Activated CD4-positive, alpha-beta T cell treated with anti-CD3 and anti-CD28 coated beads, Interleukin-2, Interleukin-6, amounts not matched to agents 100 ng/mL and 50 ng/mL, durations not matched to agents 16 hours and 8 hours (primary cell): ENCODE data around the gene RPRD1B.
"Not testable (repeated sequence)": the region's sequence is repeated elsewhere in the genome, so short reads cannot be mapped to it uniquely, and the experiment has no call there.

ENCODE experiments used
- DNase-seq: peaks from one replicate; pipeline ENCODE4 v3.0.0-alpha.2; 2020

RPRD1B gene

GRCh38 chr20:38076548-38076947 is 43.0 kb downstream of the RPRD1B start:
- no peak for DNase-seq

- no peak for DNase-seq
These were observed 44.5 kb downstream of the RPRD1B start for GRCh38 chr20:38078084-38078483.

- no peak for DNase-seq
These were observed 45.8 kb downstream of the RPRD1B start for GRCh38 chr20:38079353-38079752.

- no peak for DNase-seq
These were observed 48.0 kb downstream of the RPRD1B start for GRCh38 chr20:38081575-38081974.

GRCh38 chr20:38082894-38083293 is 49.3 kb downstream of the RPRD1B start:
- DNase-seq = no peak

- DNase-seq = no peak
These were observed 49.9 kb downstream of the RPRD1B start for GRCh38 chr20:38083338-38084048.

DNA sequence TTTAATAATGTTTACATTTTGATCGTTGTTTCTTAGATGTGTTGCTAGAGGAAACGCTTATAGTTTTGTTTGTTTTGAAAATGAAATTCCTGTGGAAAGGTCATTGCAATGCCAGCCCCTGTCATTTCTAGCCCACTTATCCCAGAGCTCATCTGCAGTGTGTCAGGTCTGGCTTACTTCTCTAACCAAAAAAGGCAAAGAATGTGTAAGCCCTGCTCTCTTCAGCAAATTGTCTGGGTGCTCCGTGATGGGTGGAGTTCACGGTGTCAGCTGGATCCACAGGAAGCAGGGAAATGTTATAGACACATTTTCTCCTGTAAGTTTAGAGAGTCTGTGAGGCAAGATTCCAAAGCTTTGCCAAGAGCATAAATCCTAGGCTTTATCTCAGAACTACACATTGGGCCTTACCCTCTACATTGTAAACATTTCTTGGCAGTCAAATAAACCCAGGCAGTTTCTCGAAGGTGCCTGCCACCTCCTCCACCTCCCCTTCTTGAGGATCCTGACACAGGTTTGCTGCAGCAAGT is 50.9 kb downstream of the RPRD1B start:
- no peak for DNase-seq

- DNase-seq = no peak
These were observed 51.5 kb downstream of the RPRD1B start for GRCh38 chr20:38085026-38085425.

- DNase-seq = no peak
These were observed 56.0 kb downstream of the RPRD1B start for GRCh38 chr20:38089500-38089899.

DNA sequence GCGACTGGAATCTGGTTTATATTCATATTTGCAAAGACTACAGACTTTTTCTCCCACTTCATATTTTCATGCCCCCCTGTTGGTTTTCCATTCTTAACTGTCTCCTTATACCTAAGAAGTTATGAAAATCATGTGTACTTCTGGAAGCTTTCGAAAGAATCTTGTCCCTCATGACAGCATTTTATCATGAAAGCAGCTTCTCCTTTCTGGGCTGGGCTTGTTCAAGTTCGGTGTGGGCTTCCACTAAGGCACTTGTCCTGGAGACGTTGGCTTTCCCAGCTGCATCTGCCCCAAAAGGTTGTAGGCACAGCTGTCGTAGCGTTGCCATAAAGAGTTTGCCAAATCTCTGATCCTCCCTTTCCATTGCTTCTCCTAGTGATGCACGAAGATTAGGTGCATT is 56.5 kb downstream of the RPRD1B start:
- no peak for DNase-seq

GRCh38 chr20:38091441-38092216 is 58.1 kb downstream of the RPRD1B start:
- peak; percentile 14 for DNase-seq

- no peak for DNase-seq
These were observed 58.8 kb downstream of the RPRD1B start for GRCh38 chr20:38092260-38092857.

GRCh38 chr20:38092915-38093314 is 59.4 kb downstream of the RPRD1B start:
- no peak for DNase-seq

DNA sequence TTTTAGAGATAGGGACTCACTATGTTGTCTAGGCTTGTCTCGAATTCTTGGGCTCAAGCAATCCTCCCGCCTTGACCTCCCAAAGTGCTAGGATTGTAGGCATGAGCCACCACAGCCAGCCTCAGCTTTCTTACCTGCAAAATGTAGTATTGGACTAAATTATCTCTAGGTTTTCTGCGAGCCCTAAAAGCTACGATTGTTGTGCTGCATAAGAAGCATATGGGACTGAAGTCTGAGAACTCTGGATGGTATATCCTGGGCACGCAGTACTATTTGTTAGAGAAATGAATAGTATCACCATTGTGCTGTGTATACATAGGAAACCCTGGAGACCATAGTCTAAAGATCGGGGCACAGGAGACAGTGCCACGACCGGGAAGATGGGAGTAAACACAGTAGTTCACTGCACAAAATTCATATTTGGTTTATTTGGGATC is 60.1 kb downstream of the RPRD1B start:
- DNase-seq = no peak

DNA sequence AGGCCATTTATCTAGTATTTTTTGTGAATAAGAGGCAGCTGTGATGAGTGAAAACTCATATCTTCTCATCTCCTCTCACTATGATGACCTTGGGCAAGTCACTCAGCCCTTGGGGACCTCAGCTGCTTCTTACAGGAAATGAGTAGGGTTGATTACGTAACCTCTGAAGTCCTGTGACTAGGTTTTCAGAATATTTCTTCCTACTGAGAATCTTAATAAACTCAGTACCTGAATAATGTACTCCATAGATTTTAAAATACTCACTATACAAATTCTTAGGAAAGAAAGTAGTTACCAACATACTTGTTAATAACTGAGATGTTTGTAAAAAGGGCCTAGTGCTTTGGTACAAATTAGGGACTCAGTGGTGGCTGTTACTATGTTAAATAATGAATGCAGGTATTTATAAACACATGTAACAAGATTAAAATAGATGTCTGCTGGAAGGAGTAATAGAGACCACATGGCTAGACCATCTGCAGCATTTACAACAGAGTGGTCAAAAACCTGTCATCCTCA is 60.9 kb downstream of the RPRD1B start:
- DNase-seq = peak; percentile 84

GRCh38 chr20:38095017-38095686 is 61.6 kb downstream of the RPRD1B start:
- no peak for DNase-seq

GRCh38 chr20:38098952-38099351 is 65.4 kb downstream of the RPRD1B start:
- DNase-seq = no peak

- not testable (repeated sequence) for DNase-seq
These were observed 68.7 kb downstream of the RPRD1B start for GRCh38 chr20:38102206-38102605.

DNA sequence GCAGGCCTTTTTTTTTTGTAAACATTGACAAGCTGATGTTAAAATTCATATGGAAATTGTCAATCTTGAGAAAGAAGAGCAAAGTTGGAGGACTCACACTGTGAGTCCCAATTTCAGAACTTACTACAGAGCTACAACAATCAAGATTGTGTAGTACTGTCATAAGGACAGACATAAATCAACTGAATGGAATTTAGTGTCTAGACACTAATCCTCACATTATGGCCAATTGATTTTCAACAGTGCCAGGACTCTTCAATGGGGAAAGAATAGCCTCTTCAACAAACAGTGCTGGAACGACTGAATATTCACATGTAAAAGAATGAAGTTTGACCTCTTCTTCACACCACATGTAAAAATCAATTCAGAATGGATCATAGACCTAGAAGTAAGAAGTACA is 70.7 kb downstream of the RPRD1B start:
- DNase-seq = no peak

- DNase-seq = no peak
These were observed 72.9 kb downstream of the RPRD1B start for GRCh38 chr20:38106461-38106860.

GRCh38 chr20:38107386-38107785 is 73.8 kb downstream of the RPRD1B start:
- DNase-seq = not testable (repeated sequence)

DNA sequence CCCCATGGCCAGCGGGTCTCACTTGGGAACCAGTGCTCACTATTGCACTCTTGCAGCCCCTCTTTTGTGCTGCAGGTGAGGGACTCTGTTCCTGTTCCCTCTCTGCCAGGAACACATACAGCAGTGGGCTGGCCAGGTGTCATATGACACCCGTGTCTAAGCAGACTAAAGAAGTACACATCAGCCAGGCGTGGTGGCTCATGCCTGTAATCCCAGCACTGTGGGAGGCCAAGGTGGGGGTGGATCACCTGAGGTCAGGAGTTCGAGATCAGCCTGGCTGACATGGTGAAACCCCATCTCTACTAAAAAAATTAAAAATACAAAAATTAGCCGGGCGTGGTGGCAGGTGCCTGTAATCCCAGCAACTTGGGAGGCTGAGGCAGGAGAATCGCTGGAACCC is 74.4 kb downstream of the RPRD1B start:
- not testable (repeated sequence) for DNase-seq

GRCh38 chr20:38108438-38108985 is 75.0 kb downstream of the RPRD1B start:
- DNase-seq = no peak
